Activated T-cell treated with anti-CD3 and anti-CD28 coated beads, Interleukin-2, amount 50 U/mL, for 72 hours (primary cell): ENCODE data around the gene SELENOM. TPM values are rescaled to one million over a fixed set of nuclear protein-coding genes. Genes with fewer than 3 reads are reported as not detected.

Source experiments
- ATAC-seq, 2 donors: fragments of 150-1000 bp; cut with Tn5 transposase; replicated peaks in 1 of 2; 2 replicates each; pipeline ENCODE4 v1.10.0; 2021; ENCODE audit warnings: moderate library complexity in 2 of 2, mild to moderate bottlenecking in 1 of 2
- DNase-seq, 2 donors: peaks; one replicate each; pipeline ENCODE4 v3.0.0; 2021 to 2022; ENCODE audit warnings: mixed read lengths in 1 of 2
- H3K27ac Mint-ChIP-seq: one replicate; pipeline ENCODE4 v1.8.0; 2022; ENCODE audit warnings: mild to moderate bottlenecking, moderate library complexity, mixed read lengths
- H3K27me3 Mint-ChIP-seq: one replicate; pipeline ENCODE4 v1.8.0; 2022; ENCODE audit warnings: low read depth, mixed read lengths
- H3K36me3 Mint-ChIP-seq, 2 donors: one replicate each; pipeline ENCODE4 v1.8.0; 2022; ENCODE audit warnings: mixed read lengths in 2 of 2, mild to moderate bottlenecking in 1 of 2; ENCODE audit not compliant: insufficient read depth in 2 of 2
- H3K4me1 Mint-ChIP-seq: one replicate; pipeline ENCODE4 v1.8.0; 2022; ENCODE audit warnings: low read depth, mixed read lengths
- H3K4me3 Mint-ChIP-seq, 2 donors: one replicate each; pipeline ENCODE4 v1.8.0; 2022; ENCODE audit warnings: mild to moderate bottlenecking in 2 of 2, mixed read lengths in 2 of 2, moderate library complexity in 2 of 2
- H3K9me3 Mint-ChIP-seq, 2 donors: one replicate each; pipeline ENCODE4 v1.8.0; 2022; ENCODE audit warnings: mixed read lengths in 2 of 2
- total RNA-seq, 2 donors: library from RNA; stranded (reverse); gene quantifications; one replicate each; pipeline ENCODE4 v1.2.3, GENCODE V29; 2022

Gene SELENOM, protein sequence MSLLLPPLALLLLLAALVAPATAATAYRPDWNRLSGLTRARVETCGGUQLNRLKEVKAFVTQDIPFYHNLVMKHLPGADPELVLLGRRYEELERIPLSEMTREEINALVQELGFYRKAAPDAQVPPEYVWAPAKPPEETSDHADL
- 10 to 100 TPM in 1 of 2 donors, 1 to 10 TPM in 1; 6.8 to 13.5 TPM for total RNA-seq

DNA sequence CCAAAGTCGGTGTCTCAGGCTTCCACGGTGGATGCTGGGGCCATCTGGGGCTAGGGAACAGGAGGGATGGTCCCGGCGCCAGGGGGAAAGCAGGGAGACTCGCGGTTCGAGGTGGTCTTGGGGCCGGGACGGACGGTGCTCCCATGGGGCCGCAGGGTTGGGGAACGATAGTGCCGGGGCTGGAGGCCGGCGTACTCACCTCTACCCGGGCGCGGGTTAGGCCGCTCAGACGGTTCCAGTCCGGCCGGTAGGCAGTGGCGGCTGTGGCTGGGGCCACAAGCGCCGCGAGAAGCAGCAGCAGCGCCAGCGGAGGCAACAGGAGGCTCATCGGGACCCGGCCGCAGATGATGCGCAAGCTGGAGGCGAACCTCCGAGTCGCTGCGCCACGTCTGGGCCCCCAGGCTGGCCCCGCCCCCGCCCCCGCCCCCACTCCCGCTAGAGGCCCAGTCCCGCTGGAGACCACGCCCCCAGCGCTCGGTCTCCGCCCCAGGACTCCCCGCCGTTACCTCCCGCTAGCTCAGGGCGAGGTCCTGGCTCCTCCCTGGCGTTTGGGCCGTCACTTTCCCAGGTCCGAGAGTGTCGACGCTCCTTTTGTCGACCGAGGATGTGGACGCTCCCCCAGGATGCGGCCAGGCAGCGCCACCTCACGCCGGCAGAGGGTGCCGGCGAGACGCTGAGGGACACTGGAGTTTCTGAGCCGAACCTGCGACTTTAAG is at the start of gene SELENOM:
SELENOM (minus strand) TSS at position 391 of the 716 bp plus-strand sequence; CDS start at position 328, 63 bp downstream.
- Mint-ChIP-seq H3K27me3 (no peaks in the 10 kb centered on the region), H3K4me3 (peak within 1 kb of the TSS; percentile 95 to 99), H3K36me3 (no peaks in the 10 kb centered on the region), H3K4me1 (peaks cover 23% of the 10 kb centered on the region), H3K27ac (peak within 1 kb of the TSS; percentile 88), H3K9me3 (no peaks in the 10 kb centered on the region)
- ATAC-seq (peak; percentile 94 to 96), DNase-seq (peak; percentile 89 to 91)

DNA sequence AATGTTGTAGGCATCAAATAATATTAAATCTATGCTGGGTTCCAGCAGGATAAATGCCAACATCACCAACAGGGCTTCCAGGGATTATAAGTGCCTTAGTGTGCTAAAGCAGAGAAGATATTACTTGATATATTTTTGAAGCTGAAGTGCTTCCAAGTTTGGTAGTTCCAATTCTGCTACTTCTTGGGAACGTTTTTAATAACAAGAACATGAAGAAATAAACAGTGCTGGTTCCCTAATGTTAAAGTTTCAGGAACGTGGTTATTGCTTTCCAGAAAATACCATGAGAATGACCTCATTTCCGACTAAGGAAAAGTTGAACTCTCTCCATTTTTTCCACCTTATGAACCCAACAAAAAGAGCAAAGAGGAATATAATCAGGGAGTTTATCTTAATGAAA is 48.1 kb upstream of the SELENOM start:
- no peaks in the 10 kb centered on the region for H3K9me3 Mint-ChIP-seq
- H3K27ac Mint-ChIP-seq: no peak overlapping the region
- DNase-seq (no peak), ATAC-seq (no peak)
- no peaks in the 10 kb centered on the region for H3K27me3 Mint-ChIP-seq
- no peak overlapping the region for H3K4me3 Mint-ChIP-seq
- H3K36me3 Mint-ChIP-seq: peaks cover 0 to 4% of the 10 kb centered on the region in 2 donors
- peaks cover 14% of the 10 kb centered on the region for H3K4me1 Mint-ChIP-seq

DNA sequence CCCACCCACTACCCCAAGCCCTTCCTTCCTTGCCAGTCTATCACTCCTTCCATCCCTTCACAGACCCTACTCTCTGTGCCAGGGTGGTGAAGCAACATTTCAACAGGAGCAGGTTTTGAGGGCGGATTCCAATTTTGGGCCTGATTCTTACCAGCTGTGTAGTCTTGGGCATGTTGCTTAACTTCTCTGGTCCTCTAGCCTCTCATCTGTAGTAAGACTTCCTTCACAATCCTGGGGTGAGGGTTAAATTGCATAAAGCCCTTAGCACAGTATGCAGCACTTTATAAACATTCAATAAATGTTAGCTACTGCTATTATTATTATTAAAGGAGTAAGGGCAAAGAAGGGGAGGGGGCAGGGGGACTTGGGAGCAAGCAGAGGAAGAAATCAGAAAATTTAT is 47.6 kb upstream of the SELENOM start:
- Mint-ChIP-seq H3K27me3 (no peaks in the 10 kb centered on the region), H3K9me3 (no peaks in the 10 kb centered on the region), H3K4me3 (no peak overlapping the region), H3K36me3 (peaks cover 0 to 4% of the 10 kb centered on the region in 2 donors), H3K27ac (no peak overlapping the region), H3K4me1 (peaks cover 9% of the 10 kb centered on the region)
- no peak for DNase-seq
- ATAC-seq: no peak

DNA sequence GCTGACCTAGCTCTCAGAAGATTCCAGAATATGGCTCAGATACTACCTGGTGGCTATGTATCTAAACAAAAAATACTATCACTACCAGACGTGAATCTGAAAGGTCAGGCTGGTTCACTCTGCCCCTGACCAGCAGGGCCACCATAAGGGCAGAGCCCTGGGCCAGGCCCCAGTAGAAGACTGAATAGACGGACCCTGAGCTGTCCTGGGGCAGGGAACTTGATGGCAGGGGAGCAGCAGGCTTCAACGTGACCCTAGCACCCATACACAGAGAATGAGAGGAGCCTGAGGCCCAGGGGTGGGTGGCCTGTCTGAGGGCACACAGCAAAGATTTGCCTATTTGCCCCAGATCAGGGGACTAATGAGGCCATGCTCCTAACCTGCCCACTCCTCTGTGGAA is 46.0 kb upstream of the SELENOM start:
- ATAC-seq: no peak
- no peaks in the 10 kb centered on the region for H3K9me3 Mint-ChIP-seq

DNA sequence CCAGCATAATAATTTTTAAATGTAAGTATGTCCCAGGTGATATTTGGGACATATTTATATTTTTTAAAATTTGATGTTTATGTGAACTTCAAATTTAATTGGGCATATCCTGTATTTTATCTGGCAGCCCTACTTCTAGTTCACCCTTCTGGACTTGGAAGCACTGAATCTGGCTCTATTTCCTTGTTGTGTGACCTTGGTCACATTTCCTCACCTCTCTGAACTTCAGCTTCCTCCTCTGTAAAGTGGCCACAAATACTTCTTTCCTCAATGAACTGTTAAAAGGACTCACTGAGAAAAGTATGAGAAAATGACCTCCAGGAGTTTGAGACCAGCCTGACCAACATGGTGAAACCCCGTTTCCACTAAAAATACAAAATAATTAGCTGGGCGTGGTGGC is 44.5 kb upstream of the SELENOM start:
- H3K27ac Mint-ChIP-seq: no peak overlapping the region
- DNase-seq (no peak), ATAC-seq (no peak)
- H3K4me3 Mint-ChIP-seq: no peak overlapping the region
- H3K36me3 Mint-ChIP-seq: peaks cover 0 to 2% of the 10 kb centered on the region in 2 donors
- H3K27me3 Mint-ChIP-seq: no peaks in the 10 kb centered on the region
- H3K4me1 Mint-ChIP-seq: no peaks in the 10 kb centered on the region
- no peaks in the 10 kb centered on the region for H3K9me3 Mint-ChIP-seq

More for the DNA sequence above, 46.0 kb upstream of the SELENOM start:
- H3K4me1 Mint-ChIP-seq: no peaks in the 10 kb centered on the region
- no peak overlapping the region for H3K27ac Mint-ChIP-seq
- H3K27me3 Mint-ChIP-seq: no peaks in the 10 kb centered on the region
- no peak overlapping the region for H3K4me3 Mint-ChIP-seq
- DNase-seq: no peak
- H3K36me3 Mint-ChIP-seq: no peaks in the 10 kb centered on the region

DNA sequence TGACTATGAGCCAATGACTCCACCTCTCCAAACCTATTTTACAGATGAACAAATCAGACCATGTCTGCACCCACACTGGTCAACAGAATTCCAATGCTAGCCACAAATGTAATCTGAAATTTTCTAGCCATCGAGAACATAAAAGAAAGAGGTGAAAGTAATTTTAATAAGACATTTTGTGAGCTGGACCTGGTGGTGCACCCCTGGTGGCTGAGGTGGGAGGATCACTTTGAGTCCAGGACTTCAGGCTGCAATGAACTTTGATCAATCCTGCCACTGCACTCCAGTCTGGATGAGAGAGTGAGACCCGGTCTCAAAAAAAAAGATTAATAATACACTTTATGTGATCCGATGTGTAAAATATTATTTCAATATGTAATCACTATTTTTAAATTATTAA is 43.2 kb upstream of the SELENOM start:
- no peaks in the 10 kb centered on the region for H3K9me3 Mint-ChIP-seq
- H3K36me3 Mint-ChIP-seq: peaks cover 0 to 2% of the 10 kb centered on the region in 2 donors
- H3K4me3 Mint-ChIP-seq: no peak overlapping the region
- H3K4me1 Mint-ChIP-seq: no peaks in the 10 kb centered on the region
- no peak for DNase-seq
- H3K27ac Mint-ChIP-seq: no peak overlapping the region
- no peak for ATAC-seq
- no peaks in the 10 kb centered on the region for H3K27me3 Mint-ChIP-seq

DNA sequence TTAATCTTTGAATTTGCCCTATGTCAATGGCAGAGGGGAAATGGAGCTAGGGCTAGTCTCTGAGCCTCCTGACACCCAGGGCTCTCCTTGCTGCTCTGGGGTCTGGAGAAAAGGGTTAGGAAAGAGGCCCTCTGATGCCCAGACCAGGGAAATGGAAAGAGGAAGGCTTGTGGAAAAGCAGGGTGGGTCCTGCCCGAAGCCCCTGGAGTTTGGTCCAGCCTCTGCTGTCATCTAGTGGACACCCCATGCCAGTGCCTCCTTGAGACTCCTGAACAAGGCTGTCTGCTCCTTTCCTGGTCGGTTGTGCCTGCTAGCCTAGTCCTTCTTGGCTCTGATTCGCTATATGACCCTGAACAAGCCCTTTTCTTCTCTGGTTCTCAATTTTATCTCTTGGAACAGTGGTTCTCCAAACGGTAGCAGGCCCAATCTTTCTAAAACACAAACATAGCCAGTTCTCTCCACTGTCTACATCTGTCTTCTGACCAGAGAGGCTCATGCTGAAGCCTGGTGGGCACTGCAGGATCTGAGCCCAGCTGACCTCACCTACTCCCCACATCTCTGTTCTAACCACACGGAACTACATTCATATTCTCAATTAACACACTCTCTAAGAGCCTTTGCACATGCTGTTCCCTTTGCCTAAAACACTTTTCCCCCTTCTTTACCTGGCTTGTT is 41.7 kb upstream of the SELENOM start:
- peak; percentile 75 to 83 for ATAC-seq
- DNase-seq: peak; percentile 46 to 55
- H3K9me3 Mint-ChIP-seq: peaks cover 0 to 5% of the 10 kb centered on the region in 2 donors
- H3K4me3 Mint-ChIP-seq: no peak overlapping the region
- H3K36me3 Mint-ChIP-seq: peaks cover 0 to 2% of the 10 kb centered on the region in 2 donors
- H3K27ac Mint-ChIP-seq: no peak overlapping the region
- H3K4me1 Mint-ChIP-seq: peaks cover 5% of the 10 kb centered on the region
- no peaks in the 10 kb centered on the region for H3K27me3 Mint-ChIP-seq

DNA sequence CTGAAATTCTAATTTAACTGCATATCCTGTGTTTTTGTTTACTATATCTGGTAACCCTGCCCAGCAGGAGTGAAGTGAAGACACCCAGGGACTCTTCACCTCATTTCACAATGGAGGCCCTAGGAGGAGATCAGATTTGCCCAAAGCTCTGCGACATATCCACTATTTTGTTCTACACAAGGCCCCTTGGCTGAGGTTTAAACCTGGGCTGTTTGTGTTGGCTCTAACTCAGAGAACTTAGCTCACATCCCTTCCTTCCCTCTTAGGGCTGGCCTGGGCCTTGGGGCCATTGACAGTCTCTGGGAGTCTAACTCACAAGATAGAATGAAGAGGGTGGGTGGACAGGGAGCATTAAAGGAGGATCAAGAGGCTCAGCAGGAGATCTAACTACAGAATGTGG is 41.1 kb upstream of the SELENOM start:
- DNase-seq (no peak), ATAC-seq (no peak)
- no peak overlapping the region for H3K27ac Mint-ChIP-seq
- H3K36me3 Mint-ChIP-seq: peaks cover 0 to 2% of the 10 kb centered on the region in 2 donors
- H3K27me3 Mint-ChIP-seq: no peaks in the 10 kb centered on the region
- H3K4me1 Mint-ChIP-seq: peaks cover 10% of the 10 kb centered on the region
- peaks cover 0 to 5% of the 10 kb centered on the region in 2 donors for H3K9me3 Mint-ChIP-seq
- no peak overlapping the region for H3K4me3 Mint-ChIP-seq

DNA sequence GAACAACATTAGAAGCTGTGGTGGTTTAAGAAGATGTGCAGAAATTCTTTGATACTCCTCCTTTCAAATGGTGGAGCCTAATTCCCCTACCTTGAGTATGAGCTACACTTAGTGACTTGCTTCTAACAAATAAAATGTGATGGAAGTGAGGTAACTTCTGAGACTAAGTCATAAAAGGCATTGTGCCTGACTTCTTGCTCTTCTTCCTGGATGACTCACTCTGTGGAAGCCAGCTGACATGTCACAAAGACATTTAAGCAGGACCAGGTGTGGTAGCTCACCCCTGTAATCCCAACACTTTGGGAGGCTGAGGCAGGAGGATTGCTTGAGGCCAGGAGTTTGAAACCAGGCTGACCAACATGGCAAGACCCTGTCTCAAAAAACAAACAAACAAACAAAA is 36.9 kb upstream of the SELENOM start:
- H3K27ac Mint-ChIP-seq: no peak overlapping the region
- peaks cover 0 to 5% of the 10 kb centered on the region in 2 donors for H3K9me3 Mint-ChIP-seq
- peaks cover 0 to 2% of the 10 kb centered on the region in 2 donors for H3K36me3 Mint-ChIP-seq
- H3K4me1 Mint-ChIP-seq: peaks cover 10% of the 10 kb centered on the region
- H3K27me3 Mint-ChIP-seq: no peaks in the 10 kb centered on the region
- DNase-seq (no peak), ATAC-seq (peak; percentile 54 to 64)
- H3K4me3 Mint-ChIP-seq: no peak overlapping the region

DNA sequence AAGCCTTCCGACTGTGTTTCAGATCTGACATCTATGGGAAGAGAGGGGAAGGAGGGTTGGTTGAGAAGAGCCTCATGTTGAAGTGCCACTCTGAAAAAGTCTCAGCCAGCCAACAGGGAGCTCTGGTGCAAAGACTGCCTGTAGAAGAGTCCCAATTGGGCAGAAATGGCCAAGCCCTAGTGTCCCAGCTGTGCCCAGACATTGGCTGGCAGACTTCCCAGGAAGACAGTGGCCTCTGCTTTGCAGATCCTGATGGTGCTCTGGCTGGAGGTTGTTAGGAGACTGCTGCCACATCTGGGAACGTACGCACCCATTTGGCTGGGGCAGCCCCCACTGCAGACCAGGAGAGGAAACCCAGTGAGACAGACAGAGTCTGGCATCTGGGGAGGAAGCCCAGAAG is 36.2 kb upstream of the SELENOM start:
- H3K27me3 Mint-ChIP-seq: no peaks in the 10 kb centered on the region
- H3K9me3 Mint-ChIP-seq: peaks cover 0 to 5% of the 10 kb centered on the region in 2 donors
- H3K4me3 Mint-ChIP-seq: no peak overlapping the region
- peaks cover 0 to 2% of the 10 kb centered on the region in 2 donors for H3K36me3 Mint-ChIP-seq
- no peak for ATAC-seq
- no peak for DNase-seq
- peaks cover 10% of the 10 kb centered on the region for H3K4me1 Mint-ChIP-seq
- no peak overlapping the region for H3K27ac Mint-ChIP-seq

DNA sequence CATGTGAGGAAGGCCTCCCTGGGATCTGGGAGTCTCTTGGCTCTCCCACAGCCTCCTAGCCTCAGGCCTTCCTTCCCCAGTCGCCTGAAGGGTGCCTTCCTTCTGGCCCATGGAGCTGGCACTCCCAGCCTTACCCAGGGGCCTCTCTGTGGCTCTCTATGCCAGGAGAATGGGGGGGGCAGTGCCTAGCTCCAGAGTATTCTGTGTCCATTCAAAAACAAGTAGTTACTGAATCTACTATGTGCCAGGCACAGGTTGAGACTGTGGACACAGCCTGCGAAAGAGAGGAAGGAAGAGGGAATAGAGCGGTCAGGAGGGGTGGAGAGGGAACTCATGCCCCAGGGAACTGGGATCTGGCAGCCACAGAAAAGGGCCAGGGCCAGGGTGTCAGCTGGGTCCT is 35.7 kb upstream of the SELENOM start:
- ATAC-seq (no peak), DNase-seq (no peak)
- Mint-ChIP-seq H3K27me3 (no peaks in the 10 kb centered on the region), H3K27ac (no peak overlapping the region), H3K9me3 (peaks cover 0 to 5% of the 10 kb centered on the region in 2 donors), H3K4me3 (no peak overlapping the region), H3K4me1 (peaks cover 10% of the 10 kb centered on the region), H3K36me3 (peaks cover 0 to 2% of the 10 kb centered on the region in 2 donors)

DNA sequence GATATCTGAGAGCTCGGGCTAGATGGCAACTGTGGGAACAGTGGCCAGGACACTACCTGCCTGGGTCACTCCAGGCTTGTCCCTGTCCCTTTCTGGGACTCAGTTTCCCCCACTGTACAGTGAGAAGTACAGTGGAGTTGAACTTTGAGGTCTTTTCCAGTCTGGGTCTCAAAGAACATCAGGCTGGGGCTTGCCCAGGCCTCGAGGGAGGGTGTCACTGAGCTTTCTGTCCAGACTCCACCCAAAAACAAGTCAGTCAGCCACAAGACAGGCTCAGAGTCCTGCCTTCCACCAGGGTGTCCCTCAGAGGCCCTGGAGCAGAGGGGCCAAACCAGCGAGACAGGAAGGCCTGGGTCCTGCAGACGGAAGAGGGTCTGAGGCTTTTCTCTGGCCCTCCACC is 34.9 kb upstream of the SELENOM start:
- ATAC-seq: no peak
- peaks cover 10% of the 10 kb centered on the region for H3K4me1 Mint-ChIP-seq
- no peak overlapping the region for H3K4me3 Mint-ChIP-seq
- no peaks in the 10 kb centered on the region for H3K27me3 Mint-ChIP-seq
- H3K36me3 Mint-ChIP-seq: no peaks in the 10 kb centered on the region
- peaks cover 0 to 5% of the 10 kb centered on the region in 2 donors for H3K9me3 Mint-ChIP-seq
- no peak overlapping the region for H3K27ac Mint-ChIP-seq
- no peak for DNase-seq

DNA sequence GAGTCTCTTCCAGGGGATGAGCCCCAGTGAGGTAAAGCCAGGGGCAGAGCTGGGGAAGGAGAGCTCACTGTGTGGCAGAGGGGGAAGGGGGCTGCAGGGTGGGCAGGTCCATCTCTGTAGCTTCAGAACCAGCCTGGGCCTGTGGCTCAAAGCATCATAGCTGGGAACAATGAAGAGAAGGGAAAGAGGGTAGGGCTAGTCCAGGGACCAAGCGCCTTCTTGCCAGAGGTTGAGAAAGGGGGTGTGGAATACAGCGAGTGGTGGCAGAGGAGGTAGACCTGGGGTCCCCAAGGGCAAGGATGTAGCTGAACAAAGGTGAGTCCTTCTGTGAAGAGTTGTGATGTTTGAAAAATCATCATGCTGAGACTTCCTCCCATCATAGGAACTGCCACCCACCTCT is 34.2 kb upstream of the SELENOM start:
- peaks cover 10% of the 10 kb centered on the region for H3K4me1 Mint-ChIP-seq
- no peaks in the 10 kb centered on the region for H3K36me3 Mint-ChIP-seq
- no peaks in the 10 kb centered on the region for H3K27me3 Mint-ChIP-seq
- H3K27ac Mint-ChIP-seq: no peak overlapping the region
- DNase-seq (no peak), ATAC-seq (no peak)
- H3K4me3 Mint-ChIP-seq: no peak overlapping the region
- peaks cover 0 to 5% of the 10 kb centered on the region in 2 donors for H3K9me3 Mint-ChIP-seq
